DMS 273 (cell line): ENCODE results near the gene GRM8.
"Not testable (repeated sequence)": the region's sequence is repeated elsewhere in the genome, so short reads cannot be mapped to it uniquely, and the experiment has no call there.

Experiments
- DNase-seq: peaks from one replicate; lab custom pipeline; 2025; ENCODE audit not compliant: unreplicated experiment; lab: John Stamatoyannopoulos, UW

Gene GRM8

DNA sequence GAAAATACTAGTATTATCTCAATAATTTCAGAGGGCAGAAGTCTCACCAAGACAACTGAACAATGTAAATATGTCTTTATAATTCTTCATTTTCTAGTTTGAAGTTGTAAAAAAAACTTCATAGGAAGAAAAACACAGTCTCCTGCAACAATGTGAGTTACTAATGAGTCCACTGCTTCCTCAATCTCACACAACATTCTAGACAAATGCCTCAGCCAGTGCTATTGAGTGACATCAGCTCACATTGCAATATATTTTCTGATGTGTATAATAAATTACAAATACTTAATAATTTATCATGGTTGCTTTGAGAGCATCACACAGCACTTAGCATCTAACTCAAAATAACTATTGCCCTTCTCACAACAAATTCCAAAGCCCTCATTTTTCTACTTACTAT lies 321.2 kb downstream of the GRM8 start:
- DNase-seq: no peak

- DNase-seq: no peak
Observed at GRCh38 chr7:126930166-126930565, 322.6 kb downstream of the GRM8 start.

DNA sequence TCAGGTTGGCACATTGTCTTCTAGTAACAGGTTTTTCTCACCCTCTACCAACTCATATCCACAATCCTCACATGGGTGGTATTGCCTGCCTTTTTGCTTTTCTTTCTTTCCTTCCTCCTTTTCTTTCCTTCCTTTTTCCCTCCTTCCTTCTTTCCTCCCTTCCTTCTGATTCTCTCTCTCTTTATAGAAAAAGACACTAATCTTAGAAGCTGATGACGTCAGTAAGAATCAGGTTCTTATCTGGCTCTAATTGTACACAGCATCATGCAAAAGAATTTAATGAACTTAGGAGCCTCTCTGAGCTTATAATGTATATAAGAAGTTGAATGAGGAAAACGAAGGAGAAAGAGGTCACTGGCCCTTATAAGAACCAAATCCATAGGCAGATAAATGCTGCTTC lies 328.3 kb downstream of the GRM8 start:
- no peak for DNase-seq

GRCh38 chr7:126911627-126912026 lies 341.1 kb downstream of the GRM8 start:
- not testable (repeated sequence) for DNase-seq

DNA sequence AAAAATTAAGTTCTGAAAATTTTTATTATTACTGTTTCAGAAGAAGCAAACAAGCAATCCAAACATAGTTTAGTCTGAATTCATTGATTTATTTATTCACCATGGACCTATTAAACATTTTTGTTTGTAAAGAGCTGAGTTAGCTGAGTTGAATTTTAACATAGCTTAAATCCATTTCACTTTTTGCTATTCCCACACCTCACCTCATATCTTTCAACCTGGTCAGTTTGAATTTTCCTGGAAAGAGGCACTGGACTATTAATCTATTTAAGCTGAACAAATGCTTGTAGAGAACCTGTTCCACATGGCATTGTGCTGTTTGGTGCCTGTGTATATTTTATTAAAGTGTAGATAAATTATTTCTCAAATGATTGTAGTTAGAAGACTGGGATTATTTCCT lies 344.2 kb downstream of the GRM8 start:
- not testable (repeated sequence) for DNase-seq

DNA sequence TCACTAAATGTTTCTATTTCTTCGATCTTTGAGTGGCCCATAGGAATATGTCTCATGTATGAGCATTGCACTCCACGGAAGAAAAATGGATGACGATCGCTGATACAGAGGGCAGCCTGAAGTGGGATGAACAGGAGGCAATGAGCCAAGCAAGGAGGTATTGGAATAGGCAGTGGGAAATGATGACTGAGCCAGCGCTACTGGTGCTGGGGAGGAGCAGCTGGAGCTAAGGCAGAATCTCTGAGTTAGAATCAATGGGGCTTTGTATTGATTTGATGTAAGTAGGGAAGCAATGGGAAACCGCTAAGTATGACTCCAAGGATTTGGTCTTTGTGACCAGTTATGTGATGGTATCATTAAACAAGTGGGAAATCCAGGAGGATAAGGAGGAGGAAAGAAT lies 345.1 kb downstream of the GRM8 start:
- DNase-seq: not testable (repeated sequence)

DNA sequence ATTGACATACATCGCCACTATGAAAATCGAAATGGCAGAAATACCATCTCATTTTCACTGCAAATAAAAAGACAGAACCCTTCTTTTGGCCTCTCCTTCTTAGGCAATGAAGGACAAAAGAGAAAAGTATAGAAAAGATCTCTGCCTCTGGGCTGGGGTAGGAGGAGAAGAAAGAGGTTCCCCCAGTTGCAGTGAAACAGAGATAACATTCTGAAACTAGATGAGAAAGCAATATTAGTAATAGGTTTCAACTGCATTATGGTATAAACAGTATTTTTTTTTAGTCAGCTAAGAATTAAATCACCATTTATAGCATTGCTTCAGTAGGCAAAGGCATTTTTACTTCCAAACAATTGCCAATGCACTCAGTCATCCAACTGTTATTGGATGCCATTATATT lies 347.5 kb downstream of the GRM8 start:
- not testable (repeated sequence) for DNase-seq

DNA sequence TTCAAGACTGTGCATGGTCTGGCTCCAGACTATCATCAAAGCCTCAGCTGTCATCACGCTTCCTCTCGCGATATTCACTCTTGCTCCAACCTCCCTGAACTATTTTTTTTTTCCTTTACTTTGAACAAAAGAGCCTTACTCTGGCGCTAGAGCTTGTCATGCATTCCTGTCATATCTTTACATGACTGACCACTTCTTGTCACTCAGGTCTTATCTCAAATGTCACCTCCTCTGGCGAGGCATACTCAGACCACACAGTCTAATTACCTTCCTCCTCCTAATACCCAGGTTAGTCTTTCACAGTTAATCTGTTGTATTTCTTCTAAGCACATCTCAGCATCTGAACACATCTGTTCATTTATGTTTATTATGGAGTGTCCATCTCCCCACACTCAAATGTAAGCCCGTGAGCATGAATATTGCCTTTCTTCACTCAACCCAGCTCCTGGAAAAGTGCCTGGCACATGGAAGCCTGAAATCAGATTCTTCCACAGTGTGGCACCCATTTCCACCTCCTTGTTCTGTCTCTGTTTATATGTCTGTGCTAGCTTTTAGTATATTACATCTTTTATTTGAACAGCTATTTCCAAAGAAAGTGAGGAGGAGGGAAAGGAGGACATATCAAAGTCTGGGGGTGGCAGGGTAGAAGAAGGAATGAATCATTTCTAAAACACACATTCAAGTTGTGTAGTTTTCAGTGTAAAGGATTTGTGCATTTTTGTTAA lies 351.5 kb downstream of the GRM8 start:
- not testable (repeated sequence) for DNase-seq

DNA sequence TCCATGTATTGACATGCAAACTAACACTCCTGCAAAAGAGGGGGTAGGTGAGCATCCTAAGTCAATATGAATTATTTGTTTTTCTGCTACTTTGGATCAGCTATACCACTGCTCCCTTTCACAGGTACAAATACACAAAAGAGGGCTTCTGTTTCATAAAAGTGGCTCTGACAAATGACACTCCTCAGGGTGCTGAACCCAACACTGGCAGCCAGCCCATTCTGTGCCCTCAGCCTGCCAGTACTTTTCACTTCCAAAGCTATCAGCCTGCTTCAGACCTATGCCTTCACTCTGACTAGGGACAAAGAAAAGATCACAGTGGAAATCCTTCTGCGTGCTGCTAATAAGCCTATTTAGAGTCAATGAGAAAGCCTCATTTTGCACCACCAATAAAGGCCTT lies 364.8 kb downstream of the GRM8 start:
- DNase-seq: not testable (repeated sequence)

DNA sequence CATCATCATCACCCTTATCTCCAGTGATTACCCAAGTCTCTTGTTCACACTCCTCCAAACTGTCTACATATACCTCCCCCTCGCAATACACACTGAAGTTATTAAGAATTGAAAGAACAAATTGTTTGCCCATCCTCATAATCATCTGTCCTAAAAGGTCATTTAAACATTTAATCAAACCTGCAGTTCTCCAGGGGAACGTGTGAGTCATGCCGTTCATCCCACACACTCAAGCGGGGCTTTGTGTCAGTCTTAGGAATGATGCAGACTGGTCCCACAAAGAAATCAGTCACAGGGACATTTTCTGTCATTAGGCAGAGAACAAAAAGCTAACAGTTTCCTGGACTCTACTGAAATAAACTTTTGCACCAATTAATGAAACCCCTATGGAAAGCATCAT lies 365.2 kb downstream of the GRM8 start:
- not testable (repeated sequence) for DNase-seq

- DNase-seq: not testable (repeated sequence)
Observed at GRCh38 chr7:126882730-126883129, 370.0 kb downstream of the GRM8 start.

DNA sequence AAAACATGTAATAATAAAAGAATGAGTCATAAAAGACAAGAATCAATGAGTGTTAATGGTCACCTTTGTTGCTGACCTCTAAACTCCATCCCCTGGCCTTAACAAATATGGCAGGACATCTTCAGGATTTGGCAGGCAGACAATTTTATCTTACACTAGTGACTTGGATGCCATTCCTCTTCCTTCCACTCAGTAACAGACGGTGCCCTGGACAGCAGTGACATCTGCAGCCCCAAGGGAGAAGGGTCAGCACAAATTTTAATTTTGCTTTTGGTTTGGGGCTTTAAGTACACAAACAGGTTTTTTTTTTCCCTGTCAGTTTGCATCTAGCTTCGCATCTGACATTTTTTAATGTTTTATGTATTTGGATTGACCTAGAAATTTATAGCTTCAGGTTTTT lies 370.8 kb downstream of the GRM8 start:
- not testable (repeated sequence) for DNase-seq

DNA sequence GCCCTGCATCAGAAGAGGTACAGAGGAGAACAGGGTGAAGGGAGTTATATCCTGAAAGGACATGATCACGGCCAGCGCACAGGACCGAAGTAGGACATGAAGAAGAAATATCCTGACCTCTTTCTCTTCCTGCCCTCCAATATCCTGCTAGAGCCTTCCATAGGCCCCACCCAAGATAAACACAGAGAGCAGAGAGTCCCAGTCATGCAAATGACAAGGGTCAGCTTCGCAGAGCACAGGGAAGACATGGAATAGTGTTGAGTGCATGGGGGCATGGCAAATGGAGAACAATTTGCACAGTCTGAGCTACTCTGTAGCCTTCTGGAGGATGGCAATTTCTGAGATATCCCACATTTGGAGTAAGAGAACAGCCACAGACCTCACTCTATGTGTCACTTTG lies 371.4 kb downstream of the GRM8 start:
- no peak for DNase-seq

DNA sequence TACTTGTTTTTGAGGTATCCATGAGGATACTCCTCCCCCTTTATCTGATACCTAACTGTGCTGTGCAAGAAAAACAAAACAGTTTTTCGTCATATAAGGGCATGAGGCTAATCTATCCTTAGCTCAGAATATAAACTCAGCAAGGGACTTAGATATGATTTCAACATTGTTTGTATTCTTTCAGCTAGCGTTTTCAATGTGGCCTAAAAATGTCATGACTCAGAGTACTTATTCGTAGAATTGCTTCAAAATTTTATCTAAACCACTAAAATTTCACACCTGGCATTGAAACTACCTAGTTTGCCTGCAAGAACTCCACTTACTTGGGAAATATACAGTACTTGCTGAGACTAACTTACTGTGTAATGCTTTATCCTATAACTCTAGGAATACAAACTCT lies 376.2 kb downstream of the GRM8 start:
- not testable (repeated sequence) for DNase-seq

GRCh38 chr7:126856691-126857291 lies 395.9 kb downstream of the GRM8 start:
- peak; percentile 49 for DNase-seq

DNA sequence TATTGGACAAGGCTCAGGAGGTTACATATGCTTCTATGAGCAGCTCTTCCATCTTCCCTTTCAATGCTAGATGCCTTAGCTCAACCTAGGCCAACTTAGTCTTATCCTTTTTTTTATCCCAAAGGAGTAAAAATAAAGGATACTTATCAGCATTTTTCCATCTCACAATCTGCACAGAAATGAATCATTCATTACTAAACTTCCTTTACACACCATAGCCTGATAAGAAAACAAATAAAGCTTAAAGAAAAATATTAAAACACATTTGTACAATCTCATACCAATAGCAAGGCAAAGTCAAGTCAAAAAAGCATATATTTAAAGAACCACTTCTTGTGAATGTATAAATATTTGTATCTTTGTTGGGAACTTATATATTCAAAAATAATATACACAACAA lies 407.4 kb downstream of the GRM8 start:
- DNase-seq: no peak

DNA sequence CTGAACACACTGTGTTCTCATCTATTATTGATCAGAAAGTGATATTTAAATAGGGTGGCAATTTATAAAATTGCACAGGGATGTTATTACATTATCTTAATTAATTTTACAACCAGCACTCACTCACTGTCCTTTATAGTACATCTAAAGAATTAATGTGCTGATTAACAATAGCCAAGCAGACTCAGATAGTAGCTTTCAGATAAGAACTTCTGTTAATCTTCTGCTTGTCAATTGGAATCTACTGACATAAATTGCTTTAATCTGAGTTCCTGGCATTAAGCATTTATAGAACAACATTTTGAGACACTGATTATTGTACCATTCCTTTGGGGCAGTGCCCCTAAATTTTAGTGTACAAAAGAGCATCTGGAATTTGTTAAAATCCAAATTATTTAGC lies 408.9 kb downstream of the GRM8 start:
- no peak for DNase-seq

- DNase-seq: no peak
Observed at GRCh38 chr7:126843336-126843735, 409.4 kb downstream of the GRM8 start.

DNA sequence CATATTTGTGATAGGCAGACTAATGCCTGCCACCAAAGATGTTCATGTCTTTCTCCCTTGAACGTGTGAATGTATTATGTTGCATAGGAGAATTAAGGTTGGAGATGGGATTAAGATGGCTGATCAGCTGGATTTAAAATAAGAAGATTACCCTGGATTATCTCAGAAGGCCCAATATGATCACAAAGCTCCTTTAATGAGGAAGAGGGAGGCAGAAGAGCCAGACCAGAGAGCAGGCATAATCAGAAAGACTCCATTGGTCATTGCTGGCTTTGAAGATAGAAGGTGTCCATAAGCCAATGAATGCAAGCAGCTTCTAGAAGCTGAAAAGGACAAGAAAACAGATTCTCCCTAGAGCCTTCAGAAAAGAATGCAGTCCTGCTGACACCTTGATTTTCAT lies 410.3 kb downstream of the GRM8 start:
- no peak for DNase-seq

GRCh38 chr7:126840869-126841268 lies 411.9 kb downstream of the GRM8 start:
- DNase-seq: no peak

GRCh38 chr7:126839624-126840023 lies 413.1 kb downstream of the GRM8 start:
- no peak for DNase-seq

DNA sequence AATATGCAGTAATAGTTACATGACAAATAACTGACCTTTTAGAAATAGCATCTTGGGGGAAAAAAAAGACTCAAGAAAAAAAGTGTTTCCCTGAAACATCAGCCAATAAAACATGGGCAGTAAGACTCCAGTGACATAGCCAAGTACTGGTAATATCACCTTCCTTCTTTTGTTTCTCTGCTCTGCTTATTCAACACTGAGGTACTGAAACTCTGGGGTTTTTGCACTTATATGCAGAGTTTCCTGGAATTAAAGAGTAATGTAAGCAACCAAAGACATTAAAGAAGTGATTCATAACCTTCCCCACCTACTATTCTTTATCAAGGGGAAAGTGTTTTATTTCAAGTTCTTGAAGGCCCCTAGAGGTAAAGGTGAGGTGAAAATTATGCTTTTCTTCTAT lies 414.5 kb downstream of the GRM8 start:
- no peak for DNase-seq

DNA sequence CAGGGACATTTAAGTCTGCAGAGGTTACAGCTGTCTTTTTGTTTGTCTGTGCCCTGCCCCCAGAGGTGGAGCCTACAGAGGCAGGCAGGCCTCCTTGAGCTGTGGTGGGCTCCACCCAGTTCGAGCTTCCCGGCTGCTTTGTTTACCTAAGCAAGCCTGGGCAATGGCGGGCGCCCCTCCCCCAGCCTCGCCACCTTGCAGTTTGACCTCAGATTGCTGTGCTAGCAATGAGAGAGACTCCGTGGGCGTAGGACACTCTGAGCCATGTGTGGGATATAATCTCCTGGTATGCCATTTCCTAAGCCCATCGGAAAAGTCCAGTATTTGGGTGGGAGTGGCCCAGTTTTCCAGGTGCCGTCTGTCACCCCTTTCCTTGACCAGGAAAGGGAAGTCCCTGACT lies 421.5 kb downstream of the GRM8 start:
- not testable (repeated sequence) for DNase-seq
